ENCODE data around the gene SEPTIN2. TPM values are rescaled to one million over a fixed set of nuclear protein-coding genes. Genes with fewer than 3 reads are reported as not detected.

SEPTIN2 gene
- total RNA-seq, 1 experiment from 2014 or later, result 271 TPM

DNA sequence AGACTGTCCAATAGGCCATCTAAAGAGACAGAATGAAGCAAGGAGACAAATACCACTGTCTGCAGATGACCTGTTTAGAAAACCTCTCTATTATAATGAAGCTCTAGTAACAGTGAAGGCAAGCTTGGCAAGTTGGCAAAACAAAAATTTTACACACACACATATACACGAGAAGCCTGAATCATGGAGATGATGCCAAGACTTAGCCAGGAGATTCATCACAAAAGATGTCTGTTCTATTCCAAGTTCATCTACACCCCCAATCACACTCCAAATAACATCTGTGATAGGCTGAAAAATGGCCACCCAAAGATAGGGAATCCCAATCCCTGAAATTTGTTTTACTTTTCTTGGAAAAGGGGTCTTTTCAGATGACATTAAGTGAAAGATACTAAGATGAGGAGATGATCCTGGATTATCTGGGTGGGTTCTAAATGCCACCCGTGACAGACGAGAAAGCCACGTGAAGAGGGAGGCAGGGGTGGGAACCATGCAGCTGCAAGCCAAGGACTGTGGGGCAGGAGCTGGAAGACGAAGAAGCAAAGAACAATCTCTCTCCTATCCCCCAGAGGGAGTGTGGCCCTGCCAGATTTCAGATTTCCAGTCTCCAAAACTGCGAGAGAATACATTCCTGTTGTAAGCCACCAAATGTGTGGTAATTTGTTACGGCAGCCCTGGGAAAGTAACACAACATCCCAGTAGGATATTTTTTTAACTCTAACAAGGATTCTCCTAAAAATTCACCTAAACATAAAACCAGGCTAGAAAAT, 20.2 kb upstream of the SEPTIN2 start:
- DNase-seq (ENCODE audit: unreplicated experiment), result no peak
- Mint-ChIP-seq H3K27me3 (ENCODE audit: insufficient read depth, unreplicated experiment) (no peaks in the 10 kb centered on the region), H3K4me1 (ENCODE audit: insufficient read depth, unreplicated experiment) (peaks cover 30% of the 10 kb centered on the region), H3K9me3 (ENCODE audit: unreplicated experiment) (no peaks in the 10 kb centered on the region), H3K27ac (ENCODE audit: low read depth, unreplicated experiment) (no peak overlapping the region), H3K4me3 (ENCODE audit: unreplicated experiment) (no peak overlapping the region), H3K36me3 (ENCODE audit: insufficient read depth, unreplicated experiment) (peaks cover 15% of the 10 kb centered on the region)
- CTCF ChIA-PET, result interaction anchor here (0.8 to 0.9 kb wide), 2 partner anchors 19 to 63 kb away, joined by 3 read pairs; no protein-coding TSS in a partner anchor
- intact Hi-C loops (cut with micrococcal nuclease), result no loop called here
- no TSS peak for BruUV-seq (replicated peaks)
- POLR2A ChIA-PET, result interaction anchor here (0.7 to 13.4 kb wide), 3 partner anchors 8 to 20 kb away, joined by 3 to 263 read pairs (median 3); partner anchors contain the start of genes HDLBP and SEPTIN2
- TF ChIP-seq, protein P1, sequence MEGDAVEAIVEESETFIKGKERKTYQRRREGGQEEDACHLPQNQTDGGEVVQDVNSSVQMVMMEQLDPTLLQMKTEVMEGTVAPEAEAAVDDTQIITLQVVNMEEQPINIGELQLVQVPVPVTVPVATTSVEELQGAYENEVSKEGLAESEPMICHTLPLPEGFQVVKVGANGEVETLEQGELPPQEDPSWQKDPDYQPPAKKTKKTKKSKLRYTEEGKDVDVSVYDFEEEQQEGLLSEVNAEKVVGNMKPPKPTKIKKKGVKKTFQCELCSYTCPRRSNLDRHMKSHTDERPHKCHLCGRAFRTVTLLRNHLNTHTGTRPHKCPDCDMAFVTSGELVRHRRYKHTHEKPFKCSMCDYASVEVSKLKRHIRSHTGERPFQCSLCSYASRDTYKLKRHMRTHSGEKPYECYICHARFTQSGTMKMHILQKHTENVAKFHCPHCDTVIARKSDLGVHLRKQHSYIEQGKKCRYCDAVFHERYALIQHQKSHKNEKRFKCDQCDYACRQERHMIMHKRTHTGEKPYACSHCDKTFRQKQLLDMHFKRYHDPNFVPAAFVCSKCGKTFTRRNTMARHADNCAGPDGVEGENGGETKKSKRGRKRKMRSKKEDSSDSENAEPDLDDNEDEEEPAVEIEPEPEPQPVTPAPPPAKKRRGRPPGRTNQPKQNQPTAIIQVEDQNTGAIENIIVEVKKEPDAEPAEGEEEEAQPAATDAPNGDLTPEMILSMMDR (IDR thresholded peaks at IDR 0.05; ENCODE audit: unreplicated experiment), result no peak

DNA sequence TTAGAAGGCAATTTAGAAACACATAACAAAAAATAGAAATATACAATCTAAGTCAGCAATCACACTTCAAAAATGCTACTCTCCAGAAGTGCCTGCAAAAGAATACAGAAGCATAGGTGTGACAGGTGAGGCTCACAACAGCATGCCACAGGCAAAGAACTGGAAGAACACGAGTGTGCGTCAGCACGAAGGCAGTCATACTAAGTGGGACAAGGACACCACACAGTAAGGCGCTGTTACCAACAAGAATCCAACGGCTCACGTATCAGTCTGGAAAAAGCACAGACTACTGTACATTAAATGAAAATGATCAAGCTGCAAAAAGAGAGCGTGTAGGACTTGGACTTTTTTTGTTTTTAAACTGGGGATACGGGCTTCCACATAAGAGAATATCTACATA, 19.0 kb upstream of the SEPTIN2 start:
- intact Hi-C loops (cut with micrococcal nuclease), result no loop called here
- peaks cover 22% of the 10 kb centered on the region for H3K4me1 Mint-ChIP-seq (ENCODE audit: insufficient read depth, unreplicated experiment)
- DNase-seq (ENCODE audit: unreplicated experiment), result no peak
- no peak overlapping the region for H3K27ac Mint-ChIP-seq (ENCODE audit: low read depth, unreplicated experiment)
- H3K36me3 Mint-ChIP-seq (ENCODE audit: insufficient read depth, unreplicated experiment), result peaks cover 15% of the 10 kb centered on the region
- ChIA-PET POLR2A (interaction anchor here (1.2 to 13.4 kb wide), 2 partner anchors 10 to 19 kb away, joined by 3 to 263 read pairs; partner anchors contain the start of genes HDLBP and SEPTIN2), CTCF (interaction anchor here (0.6 to 1.4 kb wide), 2 partner anchors 18 to 22 kb away, joined by 3 to 4 read pairs; no protein-coding TSS in a partner anchor)
- H3K4me3 Mint-ChIP-seq (ENCODE audit: unreplicated experiment), result no peak overlapping the region
- no TSS peak for BruUV-seq (replicated peaks)
- H3K27me3 Mint-ChIP-seq (ENCODE audit: insufficient read depth, unreplicated experiment), result no peaks in the 10 kb centered on the region
- TF ChIP-seq, protein P1 (IDR thresholded peaks at IDR 0.05; ENCODE audit: unreplicated experiment), result no peak
- no peaks in the 10 kb centered on the region for H3K9me3 Mint-ChIP-seq (ENCODE audit: unreplicated experiment)

DNA sequence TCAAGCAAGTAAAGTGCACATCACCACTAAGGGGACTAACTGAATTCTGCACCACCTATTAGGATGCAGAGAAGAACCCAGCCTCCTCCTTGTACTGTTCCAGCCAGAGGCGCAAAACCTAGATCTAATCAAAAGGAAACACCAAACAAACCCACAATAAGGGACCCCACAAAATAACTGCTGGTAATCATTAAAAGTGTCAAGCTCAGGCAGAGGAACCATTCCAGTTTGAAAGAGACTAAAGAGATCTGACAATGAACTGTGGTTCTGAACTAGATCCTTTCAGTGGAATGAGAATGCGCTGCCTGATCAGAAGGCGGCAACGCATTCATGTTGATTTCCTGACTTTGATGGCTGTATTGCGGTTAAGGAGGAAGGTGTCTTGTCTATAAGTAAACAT, 17.1 kb upstream of the SEPTIN2 start:
- TF ChIP-seq, protein P1 (IDR thresholded peaks at IDR 0.05; ENCODE audit: unreplicated experiment), result no peak
- H3K9me3 Mint-ChIP-seq (ENCODE audit: unreplicated experiment), result no peaks in the 10 kb centered on the region
- no peaks in the 10 kb centered on the region for H3K27me3 Mint-ChIP-seq (ENCODE audit: insufficient read depth, unreplicated experiment)
- H3K4me1 Mint-ChIP-seq (ENCODE audit: insufficient read depth, unreplicated experiment), result peaks cover 22% of the 10 kb centered on the region
- DNase-seq (ENCODE audit: unreplicated experiment), result no peak
- peak overlapping the region; percentile 19 for H3K27ac Mint-ChIP-seq (ENCODE audit: low read depth, unreplicated experiment)
- no TSS peak for BruUV-seq (replicated peaks)
- intact Hi-C loops (cut with micrococcal nuclease), result no loop called here
- CTCF ChIA-PET, result no interaction called here
- H3K36me3 Mint-ChIP-seq (ENCODE audit: insufficient read depth, unreplicated experiment), result peaks cover 15% of the 10 kb centered on the region
- no peak overlapping the region for H3K4me3 Mint-ChIP-seq (ENCODE audit: unreplicated experiment)
- POLR2A ChIA-PET, result interaction anchor here (0.7 to 13.4 kb wide), 3 partner anchors 11 to 45 kb away, joined by 4 to 263 read pairs (median 9); partner anchors contain the start of genes HDLBP and SEPTIN2

DNA sequence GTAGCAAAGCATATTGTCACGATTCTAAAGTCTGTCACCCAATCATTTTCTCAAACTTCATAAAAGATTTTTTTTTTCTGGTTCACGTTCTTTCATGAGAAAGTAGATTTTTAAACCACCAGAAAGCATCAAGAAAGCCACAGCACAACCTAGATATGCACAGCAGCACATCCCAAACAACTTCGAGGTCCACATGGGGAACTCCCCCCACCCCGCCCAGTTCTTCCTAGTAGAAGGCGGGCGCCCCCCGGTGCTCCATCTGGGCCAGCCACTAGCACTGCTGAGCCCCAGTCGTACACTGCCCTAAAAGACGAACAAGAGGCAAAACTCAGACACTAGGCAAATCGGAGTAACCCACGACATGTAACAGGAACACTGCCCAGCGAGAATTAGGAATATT, 15.7 kb upstream of the SEPTIN2 start:
- peaks cover 15% of the 10 kb centered on the region for H3K36me3 Mint-ChIP-seq (ENCODE audit: insufficient read depth, unreplicated experiment)

More for the DNA sequence above, 15.7 kb upstream of the SEPTIN2 start:
- ChIA-PET CTCF (no interaction called here), POLR2A (interaction anchor here (1.3 to 4.8 kb wide), 2 partner anchors 10 to 14 kb away, joined by 3 to 35 read pairs; partner anchors contain the start of genes HDLBP and SEPTIN2)
- Mint-ChIP-seq H3K27ac (ENCODE audit: low read depth, unreplicated experiment) (no peak overlapping the region), H3K27me3 (ENCODE audit: insufficient read depth, unreplicated experiment) (no peaks in the 10 kb centered on the region), H3K4me3 (ENCODE audit: unreplicated experiment) (no peak overlapping the region), H3K9me3 (ENCODE audit: unreplicated experiment) (no peaks in the 10 kb centered on the region), H3K4me1 (ENCODE audit: insufficient read depth, unreplicated experiment) (peaks cover 22% of the 10 kb centered on the region)
- DNase-seq (ENCODE audit: unreplicated experiment), result no peak
- TF ChIP-seq, protein P1 (IDR thresholded peaks at IDR 0.05; ENCODE audit: unreplicated experiment), result no peak
- no TSS peak for BruUV-seq (replicated peaks)
- intact Hi-C loops (cut with micrococcal nuclease), result no loop called here

Measured in MCF 10A (cell line).